ENCODE measurements around the gene GRM8.
"Not testable (repeated sequence)": the region's sequence is repeated elsewhere in the genome, so short reads cannot be mapped to it uniquely, and the experiment has no call there.

Gene GRM8

GRCh38 chr7:126907657-126908056 is 345.1 kb downstream of the GRM8 start:
- not testable (repeated sequence) for DNase-seq

- not testable (repeated sequence) for DNase-seq
These were observed 347.5 kb downstream of the GRM8 start for GRCh38 chr7:126905255-126905654.

- peak; percentile 62 for DNase-seq
These were observed 351.5 kb downstream of the GRM8 start for GRCh38 chr7:126901041-126901765.

- DNase-seq = not testable (repeated sequence)
These were observed 364.8 kb downstream of the GRM8 start for GRCh38 chr7:126887980-126888379.

GRCh38 chr7:126887560-126887959 is 365.2 kb downstream of the GRM8 start:
- DNase-seq = not testable (repeated sequence)

- DNase-seq = not testable (repeated sequence)
These were observed 370.0 kb downstream of the GRM8 start for GRCh38 chr7:126882730-126883129.

GRCh38 chr7:126881908-126882307 is 370.8 kb downstream of the GRM8 start:
- DNase-seq = not testable (repeated sequence)

GRCh38 chr7:126881315-126881714 is 371.4 kb downstream of the GRM8 start:
- no peak for DNase-seq

- DNase-seq = not testable (repeated sequence)
These were observed 376.2 kb downstream of the GRM8 start for GRCh38 chr7:126876536-126876935.

GRCh38 chr7:126856691-126857291 is 395.9 kb downstream of the GRM8 start:
- DNase-seq = no peak

GRCh38 chr7:126845331-126845730 is 407.4 kb downstream of the GRM8 start:
- no peak for DNase-seq

GRCh38 chr7:126843883-126844282 is 408.9 kb downstream of the GRM8 start:
- no peak for DNase-seq

- no peak for DNase-seq
These were observed 409.4 kb downstream of the GRM8 start for GRCh38 chr7:126843336-126843735.

GRCh38 chr7:126842451-126842850 is 410.3 kb downstream of the GRM8 start:
- DNase-seq = no peak

- no peak for DNase-seq
These were observed 411.9 kb downstream of the GRM8 start for GRCh38 chr7:126840869-126841268.

- DNase-seq = no peak
These were observed 413.1 kb downstream of the GRM8 start for GRCh38 chr7:126839624-126840023.

GRCh38 chr7:126838194-126838593 is 414.5 kb downstream of the GRM8 start:
- no peak for DNase-seq

- not testable (repeated sequence) for DNase-seq
These were observed 421.5 kb downstream of the GRM8 start for GRCh38 chr7:126831241-126831640.

- no peak for DNase-seq
These were observed 431.8 kb downstream of the GRM8 start for GRCh38 chr7:126820925-126821324.

- DNase-seq = no peak
These were observed 433.6 kb downstream of the GRM8 start for GRCh38 chr7:126819197-126819484.

- no peak for DNase-seq
These were observed 434.1 kb downstream of the GRM8 start for GRCh38 chr7:126818393-126819196.

- no peak for DNase-seq
These were observed 443.6 kb downstream of the GRM8 start for GRCh38 chr7:126809188-126809587.

GRCh38 chr7:126806614-126807013 is 446.1 kb downstream of the GRM8 start:
- DNase-seq = no peak

- DNase-seq = no peak
These were observed 447.4 kb downstream of the GRM8 start for GRCh38 chr7:126805351-126805750.

Measured in islet precursor cell (in vitro differentiated cells).